ENCODE measurements around the gene FANCL.

- TF ChIP-seq CTCF (IDR thresholded peaks at IDR 0.05) (no peak), POLR2A (IDR thresholded peaks at IDR 0.05) (no peak)
These were observed 20.1 kb upstream of the FANCL start for GRCh38 chr2:58261209-58261608.

Data from testis (tissue), 2 donors.